Measurements from ENCODE around the gene SCGN.

Gene SCGN

DNA sequence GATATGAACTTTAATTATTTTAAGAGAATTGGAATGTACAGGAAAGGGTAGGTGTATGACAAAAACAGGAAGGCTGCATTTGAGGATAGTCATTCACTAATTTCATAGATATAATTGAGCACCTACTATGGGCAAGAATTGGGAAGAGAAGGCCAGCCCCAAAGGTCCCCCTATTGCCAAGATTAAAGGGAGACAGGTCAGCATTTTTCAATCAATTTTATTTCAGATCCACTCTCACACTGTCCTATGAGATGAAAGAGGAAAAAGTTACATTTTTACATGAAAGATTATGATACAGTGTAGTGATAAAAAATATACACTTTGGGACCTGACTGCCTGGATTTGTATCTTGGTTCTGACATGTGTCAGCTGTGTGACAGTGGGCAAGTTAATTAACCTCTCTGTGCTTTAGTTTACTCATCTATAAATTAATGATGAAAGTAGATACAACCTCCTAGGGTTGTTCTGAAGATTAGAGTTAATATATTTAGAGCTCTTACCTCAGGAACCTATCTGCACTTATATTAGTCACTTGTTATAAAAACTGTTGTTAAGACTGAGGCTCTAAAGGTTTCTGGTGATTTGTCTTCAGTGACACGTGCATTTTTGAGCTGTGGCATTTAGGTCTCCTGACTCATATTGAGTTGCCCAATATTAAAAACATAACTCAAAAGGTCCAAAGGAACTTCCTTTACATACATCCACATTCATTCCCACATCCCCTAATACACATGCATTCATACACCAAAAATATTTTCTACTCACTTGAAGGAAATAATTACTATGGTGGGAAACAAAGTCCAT is 45.7 kb downstream of the SCGN start (continued):
- TF ChIP-seq, protein P1, sequence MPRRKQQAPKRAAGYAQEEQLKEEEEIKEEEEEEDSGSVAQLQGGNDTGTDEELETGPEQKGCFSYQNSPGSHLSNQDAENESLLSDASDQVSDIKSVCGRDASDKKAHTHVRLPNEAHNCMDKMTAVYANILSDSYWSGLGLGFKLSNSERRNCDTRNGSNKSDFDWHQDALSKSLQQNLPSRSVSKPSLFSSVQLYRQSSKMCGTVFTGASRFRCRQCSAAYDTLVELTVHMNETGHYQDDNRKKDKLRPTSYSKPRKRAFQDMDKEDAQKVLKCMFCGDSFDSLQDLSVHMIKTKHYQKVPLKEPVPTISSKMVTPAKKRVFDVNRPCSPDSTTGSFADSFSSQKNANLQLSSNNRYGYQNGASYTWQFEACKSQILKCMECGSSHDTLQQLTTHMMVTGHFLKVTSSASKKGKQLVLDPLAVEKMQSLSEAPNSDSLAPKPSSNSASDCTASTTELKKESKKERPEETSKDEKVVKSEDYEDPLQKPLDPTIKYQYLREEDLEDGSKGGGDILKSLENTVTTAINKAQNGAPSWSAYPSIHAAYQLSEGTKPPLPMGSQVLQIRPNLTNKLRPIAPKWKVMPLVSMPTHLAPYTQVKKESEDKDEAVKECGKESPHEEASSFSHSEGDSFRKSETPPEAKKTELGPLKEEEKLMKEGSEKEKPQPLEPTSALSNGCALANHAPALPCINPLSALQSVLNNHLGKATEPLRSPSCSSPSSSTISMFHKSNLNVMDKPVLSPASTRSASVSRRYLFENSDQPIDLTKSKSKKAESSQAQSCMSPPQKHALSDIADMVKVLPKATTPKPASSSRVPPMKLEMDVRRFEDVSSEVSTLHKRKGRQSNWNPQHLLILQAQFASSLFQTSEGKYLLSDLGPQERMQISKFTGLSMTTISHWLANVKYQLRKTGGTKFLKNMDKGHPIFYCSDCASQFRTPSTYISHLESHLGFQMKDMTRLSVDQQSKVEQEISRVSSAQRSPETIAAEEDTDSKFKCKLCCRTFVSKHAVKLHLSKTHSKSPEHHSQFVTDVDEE (CRISPR knock-in tag; IDR thresholded peaks at IDR 0.05): no peak
- TF ChIP-seq ZNF565 (CRISPR knock-in tag; conservative IDR thresholded peaks at IDR 0.05; ENCODE audit: low read depth) (no peak), CSDC2 (CRISPR knock-in tag; IDR thresholded peaks at IDR 0.05) (no peak)

DNA sequence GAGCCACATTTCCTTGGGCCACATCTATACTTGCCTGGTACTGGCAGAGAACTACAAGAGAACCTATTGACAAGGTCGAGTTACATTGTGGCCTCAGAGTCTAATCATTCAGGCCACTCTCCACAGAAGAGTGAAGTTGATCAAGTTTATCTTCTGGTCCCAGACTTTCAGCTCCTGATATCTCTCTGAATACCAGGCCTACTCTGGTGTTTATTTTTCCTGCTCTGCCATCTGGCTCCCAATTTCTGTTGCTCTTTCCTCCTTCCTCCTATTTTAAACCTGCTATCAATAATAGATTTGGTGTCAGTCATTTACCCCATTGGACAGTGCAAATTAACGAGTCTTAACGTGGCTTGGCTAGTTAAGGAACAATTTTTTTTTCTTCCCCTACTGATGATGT is 46.6 kb downstream of the SCGN start:
- no peak for ATAC-seq
- TF ChIP-seq ZFP30 (CRISPR knock-in tag; IDR thresholded peaks at IDR 0.05): no peak
- TF ChIP-seq ESRRG (CRISPR knock-in tag; IDR thresholded peaks at IDR 0.05): no peak
- TF ChIP-seq, protein P2, sequence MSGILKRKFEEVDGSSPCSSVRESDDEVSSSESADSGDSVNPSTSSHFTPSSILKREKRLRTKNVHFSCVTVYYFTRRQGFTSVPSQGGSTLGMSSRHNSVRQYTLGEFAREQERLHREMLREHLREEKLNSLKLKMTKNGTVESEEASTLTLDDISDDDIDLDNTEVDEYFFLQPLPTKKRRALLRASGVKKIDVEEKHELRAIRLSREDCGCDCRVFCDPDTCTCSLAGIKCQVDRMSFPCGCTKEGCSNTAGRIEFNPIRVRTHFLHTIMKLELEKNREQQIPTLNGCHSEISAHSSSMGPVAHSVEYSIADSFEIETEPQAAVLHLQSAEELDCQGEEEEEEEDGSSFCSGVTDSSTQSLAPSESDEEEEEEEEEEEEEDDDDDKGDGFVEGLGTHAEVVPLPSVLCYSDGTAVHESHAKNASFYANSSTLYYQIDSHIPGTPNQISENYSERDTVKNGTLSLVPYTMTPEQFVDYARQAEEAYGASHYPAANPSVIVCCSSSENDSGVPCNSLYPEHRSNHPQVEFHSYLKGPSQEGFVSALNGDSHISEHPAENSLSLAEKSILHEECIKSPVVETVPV (CRISPR knock-in tag; IDR thresholded peaks at IDR 0.05): no peak

DNA sequence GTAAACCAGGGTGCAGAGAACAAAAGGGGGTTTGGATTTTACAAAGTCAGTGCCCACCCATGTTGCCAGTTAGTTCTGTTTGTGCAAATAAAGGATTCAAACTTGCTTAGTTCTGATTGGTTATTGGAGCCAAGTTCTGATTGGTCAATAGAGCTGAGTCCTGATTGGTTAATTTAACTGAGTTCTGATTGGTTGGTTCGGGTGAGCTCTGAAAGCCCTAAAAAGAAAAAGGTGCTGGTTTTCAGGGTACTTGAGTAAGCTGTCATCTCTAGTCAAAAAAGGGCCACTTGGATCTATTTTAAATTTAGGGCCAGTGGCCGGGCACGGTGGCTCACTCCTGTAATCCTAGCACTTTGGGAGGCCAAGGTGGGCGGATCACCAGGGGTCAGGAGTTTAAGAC is 47.6 kb downstream of the SCGN start:
- no peak for TF ChIP-seq ZC3H10 (CRISPR knock-in tag; IDR thresholded peaks at IDR 0.05)
- TF ChIP-seq ZNF70 (CRISPR knock-in tag; IDR thresholded peaks at IDR 0.05): no peak
- no peak for TF ChIP-seq ISL1 (CRISPR knock-in tag; IDR thresholded peaks at IDR 0.05)
- TF ChIP-seq ARNTL (CRISPR knock-in tag; IDR thresholded peaks at IDR 0.05; ENCODE audit: borderline replicate concordance, low read depth): no peak
- TF ChIP-seq ZNF8 (CRISPR knock-in tag; IDR thresholded peaks at IDR 0.05): no peak
- TF ChIP-seq, protein P2 (CRISPR knock-in tag; IDR thresholded peaks at IDR 0.05): no peak
- no peak for TF ChIP-seq BACH2 (CRISPR knock-in tag; IDR thresholded peaks at IDR 0.05; ENCODE audit: borderline replicate concordance)
- TF ChIP-seq ZNF565 (CRISPR knock-in tag; conservative IDR thresholded peaks at IDR 0.05; ENCODE audit: low read depth): no peak
- ATAC-seq: no peak

DNA sequence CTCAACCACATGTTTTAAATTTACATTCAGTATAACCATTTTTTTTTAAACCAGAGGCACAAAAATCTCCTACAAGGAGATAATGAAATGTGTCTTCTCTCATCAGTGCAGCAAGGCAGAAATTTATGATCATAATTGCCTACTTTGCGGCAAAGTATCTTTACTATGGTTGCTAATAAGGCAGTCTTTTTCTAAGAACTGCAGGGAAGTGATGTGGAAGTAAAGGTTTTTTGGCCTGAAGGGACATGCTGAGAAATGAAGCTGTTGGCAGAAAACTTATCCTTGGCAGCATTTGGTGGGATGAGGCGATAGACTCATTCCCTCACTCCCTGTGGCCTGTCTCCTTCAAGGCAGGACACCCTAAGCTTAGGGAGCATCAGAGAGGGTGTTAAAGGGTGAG is 48.7 kb downstream of the SCGN start:
- ATAC-seq: no peak
- TF ChIP-seq, protein P3, sequence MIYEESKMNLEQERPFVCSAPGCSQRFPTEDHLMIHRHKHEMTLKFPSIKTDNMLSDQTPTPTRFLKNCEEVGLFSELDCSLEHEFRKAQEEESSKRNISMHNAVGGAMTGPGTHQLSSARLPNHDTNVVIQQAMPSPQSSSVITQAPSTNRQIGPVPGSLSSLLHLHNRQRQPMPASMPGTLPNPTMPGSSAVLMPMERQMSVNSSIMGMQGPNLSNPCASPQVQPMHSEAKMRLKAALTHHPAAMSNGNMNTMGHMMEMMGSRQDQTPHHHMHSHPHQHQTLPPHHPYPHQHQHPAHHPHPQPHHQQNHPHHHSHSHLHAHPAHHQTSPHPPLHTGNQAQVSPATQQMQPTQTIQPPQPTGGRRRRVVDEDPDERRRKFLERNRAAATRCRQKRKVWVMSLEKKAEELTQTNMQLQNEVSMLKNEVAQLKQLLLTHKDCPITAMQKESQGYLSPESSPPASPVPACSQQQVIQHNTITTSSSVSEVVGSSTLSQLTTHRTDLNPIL (CRISPR knock-in tag; IDR thresholded peaks at IDR 0.05; ENCODE audit: low read depth): no peak
- no peak for TF ChIP-seq ZFP30 (CRISPR knock-in tag; IDR thresholded peaks at IDR 0.05)
- TF ChIP-seq, protein P4, sequence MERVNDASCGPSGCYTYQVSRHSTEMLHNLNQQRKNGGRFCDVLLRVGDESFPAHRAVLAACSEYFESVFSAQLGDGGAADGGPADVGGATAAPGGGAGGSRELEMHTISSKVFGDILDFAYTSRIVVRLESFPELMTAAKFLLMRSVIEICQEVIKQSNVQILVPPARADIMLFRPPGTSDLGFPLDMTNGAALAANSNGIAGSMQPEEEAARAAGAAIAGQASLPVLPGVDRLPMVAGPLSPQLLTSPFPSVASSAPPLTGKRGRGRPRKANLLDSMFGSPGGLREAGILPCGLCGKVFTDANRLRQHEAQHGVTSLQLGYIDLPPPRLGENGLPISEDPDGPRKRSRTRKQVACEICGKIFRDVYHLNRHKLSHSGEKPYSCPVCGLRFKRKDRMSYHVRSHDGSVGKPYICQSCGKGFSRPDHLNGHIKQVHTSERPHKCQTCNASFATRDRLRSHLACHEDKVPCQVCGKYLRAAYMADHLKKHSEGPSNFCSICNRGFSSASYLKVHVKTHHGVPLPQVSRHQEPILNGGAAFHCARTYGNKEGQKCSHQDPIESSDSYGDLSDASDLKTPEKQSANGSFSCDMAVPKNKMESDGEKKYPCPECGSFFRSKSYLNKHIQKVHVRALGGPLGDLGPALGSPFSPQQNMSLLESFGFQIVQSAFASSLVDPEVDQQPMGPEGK (CRISPR knock-in tag; IDR thresholded peaks at IDR 0.05; ENCODE audit: borderline replicate concordance): no peak
- TF ChIP-seq RARB (CRISPR knock-in tag; IDR thresholded peaks at IDR 0.05): no peak

DNA sequence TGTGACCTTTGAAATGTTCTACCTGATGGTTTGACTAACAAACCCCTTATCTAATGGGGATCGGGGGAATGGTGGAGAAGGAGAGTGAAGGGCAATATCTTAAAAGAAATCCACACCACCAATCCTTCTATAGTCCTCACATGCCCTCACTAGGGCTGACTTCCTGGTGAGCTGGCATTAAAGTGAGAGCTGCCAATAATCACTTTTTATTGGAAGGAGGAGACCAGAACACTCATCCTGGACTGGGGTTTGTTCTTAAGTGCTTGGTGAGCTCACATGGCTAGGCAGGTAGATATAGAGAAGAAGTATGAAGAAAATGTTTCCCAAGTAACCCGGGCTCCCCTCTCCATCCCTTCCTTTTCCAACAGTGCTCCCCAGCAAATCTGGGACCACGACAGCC is 49.8 kb downstream of the SCGN start:
- ATAC-seq: no peak
- TF ChIP-seq ZC3H10 (CRISPR knock-in tag; IDR thresholded peaks at IDR 0.05) (no peak), BACH2 (CRISPR knock-in tag; IDR thresholded peaks at IDR 0.05; ENCODE audit: borderline replicate concordance) (no peak), PPARA (CRISPR knock-in tag; IDR thresholded peaks at IDR 0.05; ENCODE audit: borderline replicate concordance) (no peak), ISL1 (CRISPR knock-in tag; IDR thresholded peaks at IDR 0.05) (no peak), ESRRG (CRISPR knock-in tag; IDR thresholded peaks at IDR 0.05) (no peak), ZNF70 (CRISPR knock-in tag; IDR thresholded peaks at IDR 0.05) (no peak), ZFP30 (CRISPR knock-in tag; IDR thresholded peaks at IDR 0.05) (no peak), TOX (CRISPR knock-in tag; IDR thresholded peaks at IDR 0.05; ENCODE audit: borderline replicate concordance) (no peak)
- TF ChIP-seq, protein P4 (CRISPR knock-in tag; IDR thresholded peaks at IDR 0.05; ENCODE audit: borderline replicate concordance): no peak
- TF ChIP-seq, protein P5, sequence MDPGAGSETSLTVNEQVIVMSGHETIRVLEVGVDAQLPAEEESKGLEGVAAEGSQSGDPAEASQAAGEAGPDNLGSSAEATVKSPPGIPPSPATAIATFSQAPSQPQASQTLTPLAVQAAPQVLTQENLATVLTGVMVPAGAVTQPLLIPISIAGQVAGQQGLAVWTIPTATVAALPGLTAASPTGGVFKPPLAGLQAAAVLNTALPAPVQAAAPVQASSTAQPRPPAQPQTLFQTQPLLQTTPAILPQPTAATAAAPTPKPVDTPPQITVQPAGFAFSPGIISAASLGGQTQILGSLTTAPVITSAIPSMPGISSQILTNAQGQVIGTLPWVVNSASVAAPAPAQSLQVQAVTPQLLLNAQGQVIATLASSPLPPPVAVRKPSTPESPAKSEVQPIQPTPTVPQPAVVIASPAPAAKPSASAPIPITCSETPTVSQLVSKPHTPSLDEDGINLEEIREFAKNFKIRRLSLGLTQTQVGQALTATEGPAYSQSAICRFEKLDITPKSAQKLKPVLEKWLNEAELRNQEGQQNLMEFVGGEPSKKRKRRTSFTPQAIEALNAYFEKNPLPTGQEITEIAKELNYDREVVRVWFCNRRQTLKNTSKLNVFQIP (CRISPR knock-in tag; IDR thresholded peaks at IDR 0.05; ENCODE audit: borderline replicate concordance, low read depth): no peak
- TF ChIP-seq, protein P2 (CRISPR knock-in tag; IDR thresholded peaks at IDR 0.05): no peak

Data from SK-N-SH treated with all-trans-retinoic acid at 6 μM for 48 hours (cell line).